ENCODE results near the gene LENG9. TPM values are rescaled to one million over a fixed set of nuclear protein-coding genes. Genes with fewer than 3 reads are reported as not detected.

LENG9 gene
- total and polyA plus RNA-seq, 4 donors: 1.8 to 13.8 (median 8.2) TPM

GRCh38 chr19:54418030-54418929 is 45.3 kb downstream of the LENG9 start:
- WGBS, 2 donors: 11 to 16% methylated on average over 24 to 25 of the region's 25 CpGs
- peak in 1 of 3 donors; percentile 50 for DNase-seq
- ATAC-seq (ENCODE audit: insufficient read depth, low FRiP score): no peak
- Histone ChIP-seq H3K27me3 (ENCODE audit: control insufficient read depth in 3 of 3, insufficient read depth in 3 of 3, low read length in 2 of 3) (peaks cover 11 to 32% (median 31%) of the 10 kb centered on the region in 3 donors), H3K9me3 (ENCODE audit: control insufficient read depth in 4 of 4, insufficient read depth in 3 of 4, low read length in 3 of 4) (peaks cover 0 to 9% (median 0%) of the 10 kb centered on the region in 4 donors), H3K27ac (ENCODE audit: low read depth in 1 of 2, low read length in 1 of 2) (no peak overlapping the region), H3K9ac (ENCODE audit: insufficient read depth in 1 of 2, low read length in 2 of 2) (no peak overlapping the region), H3K4me3 (peak overlapping the region; percentile 9), H3K4me1 (ENCODE audit: control insufficient read depth in 5 of 5, insufficient read depth in 5 of 5, low read length in 5 of 5) (peaks cover 0 to 17% (median 6%) of the 10 kb centered on the region in 5 donors), H3K36me3 (ENCODE audit: control insufficient read depth in 4 of 4, insufficient read depth in 4 of 4, low read length in 4 of 4) (no peaks in the 10 kb centered on the region)
- TF ChIP-seq CTCF (IDR thresholded peaks at IDR 0.05; ENCODE audit: control extremely low read depth, extremely low read depth): no peak

- 35 to 43% methylated on average over 43 to 44 of the region's 44 CpGs for WGBS, 2 donors
- no peak for DNase-seq
These were observed 46.7 kb downstream of the LENG9 start for GRCh38 chr19:54416695-54417491.

DNA sequence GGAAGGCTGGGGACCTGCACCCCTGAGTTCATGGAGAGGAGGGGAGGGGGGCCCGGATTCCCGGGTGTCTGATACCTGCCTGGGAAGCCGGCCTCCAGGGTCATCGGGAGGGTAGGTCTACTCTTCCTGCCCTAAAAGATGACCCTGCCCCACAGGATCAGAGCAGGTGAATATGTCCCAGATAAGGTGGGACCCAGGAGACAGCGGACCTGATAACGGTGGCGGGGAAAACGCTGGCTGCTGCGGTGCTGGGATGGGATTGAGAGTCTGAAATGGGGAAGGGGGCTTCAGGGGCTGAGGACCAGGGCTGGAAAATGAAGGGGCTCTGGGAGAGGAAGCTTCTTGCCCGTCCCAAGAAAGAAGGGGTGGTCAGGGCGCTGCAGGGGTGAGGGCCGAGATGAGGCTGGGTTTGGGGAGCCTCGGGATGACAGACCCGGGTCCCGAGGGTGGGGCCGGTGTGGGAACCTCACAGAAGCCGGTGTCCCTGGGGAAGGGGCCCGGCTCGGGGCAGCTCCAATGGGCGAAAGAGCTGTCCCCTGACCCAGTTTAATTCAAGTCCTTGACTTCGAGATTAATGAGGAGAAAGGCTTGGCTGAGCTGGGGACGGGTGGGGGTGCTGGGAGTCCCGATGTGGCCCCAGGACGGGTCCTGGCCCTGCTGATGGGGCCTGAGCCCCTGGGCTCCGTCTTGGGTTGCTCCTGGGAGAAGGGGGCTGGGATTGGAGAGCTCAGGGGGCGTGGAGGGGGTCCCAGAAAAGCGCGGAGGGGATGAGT is 47.5 kb downstream of the LENG9 start:
- no peaks in the 10 kb centered on the region for H3K36me3 ChIP-seq (ENCODE audit: control insufficient read depth in 4 of 4, insufficient read depth in 4 of 4, low read length in 4 of 4)
- TF ChIP-seq CTCF (IDR thresholded peaks at IDR 0.05; ENCODE audit: control extremely low read depth, extremely low read depth): no peak
- H3K9me3 ChIP-seq (ENCODE audit: control insufficient read depth in 4 of 4, insufficient read depth in 3 of 4, low read length in 3 of 4): peaks cover 0 to 9% (median 0%) of the 10 kb centered on the region in 4 donors
- no peak overlapping the region for H3K4me3 ChIP-seq
- peaks cover 8 to 32% (median 31%) of the 10 kb centered on the region in 3 donors for H3K27me3 ChIP-seq (ENCODE audit: control insufficient read depth in 3 of 3, insufficient read depth in 3 of 3, low read length in 2 of 3)
- no peak overlapping the region for H3K9ac ChIP-seq (ENCODE audit: insufficient read depth in 1 of 2, low read length in 2 of 2)
- H3K27ac ChIP-seq (ENCODE audit: low read depth in 1 of 2, low read length in 1 of 2): no peak overlapping the region
- WGBS, 2 donors: 6 to 8% methylated on average over 28 of the region's 28 CpGs
- DNase-seq: no peak
- ATAC-seq (ENCODE audit: insufficient read depth, low FRiP score): no peak
- peaks cover 0 to 17% (median 6%) of the 10 kb centered on the region in 5 donors for H3K4me1 ChIP-seq (ENCODE audit: control insufficient read depth in 5 of 5, insufficient read depth in 5 of 5, low read length in 5 of 5)

More at GRCh38 chr19:54416695-54417491, 46.7 kb downstream of the LENG9 start:
- no peak for ATAC-seq (ENCODE audit: insufficient read depth, low FRiP score)
- H3K9ac ChIP-seq (ENCODE audit: insufficient read depth in 1 of 2, low read length in 2 of 2): no peak overlapping the region
- H3K9me3 ChIP-seq (ENCODE audit: control insufficient read depth in 4 of 4, insufficient read depth in 3 of 4, low read length in 3 of 4): peaks cover 0 to 9% (median 0%) of the 10 kb centered on the region in 4 donors
- peaks cover 0 to 17% (median 6%) of the 10 kb centered on the region in 5 donors for H3K4me1 ChIP-seq (ENCODE audit: control insufficient read depth in 5 of 5, insufficient read depth in 5 of 5, low read length in 5 of 5)
- TF ChIP-seq CTCF (IDR thresholded peaks at IDR 0.05; ENCODE audit: control extremely low read depth, extremely low read depth): no peak
- peaks cover 8 to 32% (median 31%) of the 10 kb centered on the region in 3 donors for H3K27me3 ChIP-seq (ENCODE audit: control insufficient read depth in 3 of 3, insufficient read depth in 3 of 3, low read length in 2 of 3)
- H3K4me3 ChIP-seq: no peak overlapping the region
- no peak overlapping the region for H3K27ac ChIP-seq (ENCODE audit: low read depth in 1 of 2, low read length in 1 of 2)
- H3K36me3 ChIP-seq (ENCODE audit: control insufficient read depth in 4 of 4, insufficient read depth in 4 of 4, low read length in 4 of 4): no peaks in the 10 kb centered on the region
